HUES48 (cell line): ENCODE measurements around the gene CTU2.

Experiments used
- H3K27ac ChIP-seq: one replicate; pipeline ENCODE4 v1.7.0; 2013; ENCODE audit warnings: low read depth, low read length, inconsistent platforms
- H3K27me3 ChIP-seq: 2 replicates; pipeline ENCODE4 v1.6.1; 2013; ENCODE audit warnings: mild to moderate bottlenecking, low read length; ENCODE audit not compliant: control insufficient read depth, insufficient read depth
- H3K36me3 ChIP-seq: 2 replicates; pipeline ENCODE4 v1.6.1; 2013; ENCODE audit warnings: low read length; ENCODE audit not compliant: control insufficient read depth, insufficient read depth
- H3K4me1 ChIP-seq: 2 replicates; pipeline ENCODE4 v1.6.1; 2013; ENCODE audit warnings: mild to moderate bottlenecking, low read length; ENCODE audit not compliant: control insufficient read depth, insufficient read depth
- H3K4me3 ChIP-seq: 2 replicates; pipeline ENCODE4 v1.5.1; 2013; ENCODE audit warnings: mild to moderate bottlenecking, low read depth, low read length
- H3K9ac ChIP-seq: 2 replicates; pipeline ENCODE4 v1.6.1; 2013; ENCODE audit warnings: mild to moderate bottlenecking, low read depth, low read length, moderate library complexity
- H3K9me3 ChIP-seq: 2 replicates; pipeline ENCODE4 v1.6.1; 2013; ENCODE audit warnings: low read length; ENCODE audit not compliant: control insufficient read depth, insufficient read depth

CTU2 gene

GRCh38 chr16:88741368-88741767 is 35.1 kb downstream of the CTU2 start:
- no peak overlapping the region for H3K27ac ChIP-seq
- H3K9me3 ChIP-seq, result no peaks in the 10 kb centered on the region
- no peak overlapping the region for H3K4me3 ChIP-seq
- no peaks in the 10 kb centered on the region for H3K27me3 ChIP-seq
- H3K4me1 ChIP-seq, result no peaks in the 10 kb centered on the region
- no peak overlapping the region for H3K9ac ChIP-seq
- H3K36me3 ChIP-seq, result no peaks in the 10 kb centered on the region

- no peak overlapping the region for H3K4me3 ChIP-seq
- H3K36me3 ChIP-seq, result no peaks in the 10 kb centered on the region
- H3K27me3 ChIP-seq, result no peaks in the 10 kb centered on the region
- H3K9ac ChIP-seq, result no peak overlapping the region
- H3K9me3 ChIP-seq, result no peaks in the 10 kb centered on the region
- no peaks in the 10 kb centered on the region for H3K4me1 ChIP-seq
- H3K27ac ChIP-seq, result no peak overlapping the region
Measured at GRCh38 chr16:88742896-88743605, 36.7 kb downstream of the CTU2 start.

GRCh38 chr16:88743693-88744576 is 37.6 kb downstream of the CTU2 start:
- no peak overlapping the region for H3K4me3 ChIP-seq
- no peaks in the 10 kb centered on the region for H3K4me1 ChIP-seq
- no peaks in the 10 kb centered on the region for H3K36me3 ChIP-seq
- H3K27ac ChIP-seq, result no peak overlapping the region
- no peaks in the 10 kb centered on the region for H3K27me3 ChIP-seq
- H3K9ac ChIP-seq, result no peak overlapping the region
- H3K9me3 ChIP-seq, result no peaks in the 10 kb centered on the region

- Histone ChIP-seq H3K36me3 (no peaks in the 10 kb centered on the region), H3K9ac (no peak overlapping the region), H3K4me1 (no peaks in the 10 kb centered on the region), H3K9me3 (no peaks in the 10 kb centered on the region), H3K4me3 (no peak overlapping the region), H3K27me3 (no peaks in the 10 kb centered on the region), H3K27ac (no peak overlapping the region)
Measured at GRCh38 chr16:88744577-88745521, 38.5 kb downstream of the CTU2 start.

- no peak overlapping the region for H3K9ac ChIP-seq
- H3K4me1 ChIP-seq, result no peaks in the 10 kb centered on the region
- no peaks in the 10 kb centered on the region for H3K27me3 ChIP-seq
- no peaks in the 10 kb centered on the region for H3K36me3 ChIP-seq
- H3K4me3 ChIP-seq, result no peak overlapping the region
- H3K27ac ChIP-seq, result no peak overlapping the region
- H3K9me3 ChIP-seq, result no peaks in the 10 kb centered on the region
Measured at GRCh38 chr16:88746506-88746905, 40.2 kb downstream of the CTU2 start.

- Histone ChIP-seq H3K27ac (no peak overlapping the region), H3K36me3 (no peaks in the 10 kb centered on the region), H3K4me3 (no peak overlapping the region), H3K9me3 (no peaks in the 10 kb centered on the region), H3K4me1 (no peaks in the 10 kb centered on the region), H3K27me3 (no peaks in the 10 kb centered on the region), H3K9ac (no peak overlapping the region)
Measured at GRCh38 chr16:88747588-88748301, 41.4 kb downstream of the CTU2 start.

- H3K4me3 ChIP-seq, result no peak overlapping the region
- no peaks in the 10 kb centered on the region for H3K4me1 ChIP-seq
- H3K9ac ChIP-seq, result no peak overlapping the region
- H3K9me3 ChIP-seq, result no peaks in the 10 kb centered on the region
- no peaks in the 10 kb centered on the region for H3K36me3 ChIP-seq
- H3K27me3 ChIP-seq, result no peaks in the 10 kb centered on the region
- no peak overlapping the region for H3K27ac ChIP-seq
Measured at GRCh38 chr16:88748364-88748763, 42.1 kb downstream of the CTU2 start.

- H3K4me3 ChIP-seq, result no peak overlapping the region
- no peaks in the 10 kb centered on the region for H3K36me3 ChIP-seq
- no peak overlapping the region for H3K9ac ChIP-seq
- H3K4me1 ChIP-seq, result no peaks in the 10 kb centered on the region; the same call in 1 of the 2 replicates
- no peaks in the 10 kb centered on the region for H3K27me3 ChIP-seq
- H3K27ac ChIP-seq, result no peak overlapping the region
- H3K9me3 ChIP-seq, result no peaks in the 10 kb centered on the region
Measured at GRCh38 chr16:88749358-88749757, 43.1 kb downstream of the CTU2 start.

- Histone ChIP-seq H3K4me3 (no peak overlapping the region), H3K9me3 (no peaks in the 10 kb centered on the region), H3K9ac (no peak overlapping the region), H3K36me3 (no peaks in the 10 kb centered on the region), H3K4me1 (peaks cover 8% of the 10 kb centered on the region; the same call in 1 of the 2 replicates), H3K27me3 (no peaks in the 10 kb centered on the region), H3K27ac (no peak overlapping the region)
Measured at GRCh38 chr16:88750854-88751253, 44.6 kb downstream of the CTU2 start.

GRCh38 chr16:88752386-88753002 is 46.2 kb downstream of the CTU2 start:
- no peak overlapping the region for H3K9ac ChIP-seq

More at GRCh38 chr16:88752386-88753002, 46.2 kb downstream of the CTU2 start:
- H3K27me3 ChIP-seq, result no peaks in the 10 kb centered on the region
- no peak overlapping the region for H3K27ac ChIP-seq
- H3K4me3 ChIP-seq, result no peak overlapping the region
- H3K4me1 ChIP-seq, result peaks cover 8% of the 10 kb centered on the region; the same call in 1 of the 2 replicates
- no peaks in the 10 kb centered on the region for H3K9me3 ChIP-seq
- no peaks in the 10 kb centered on the region for H3K36me3 ChIP-seq
